Measurements from ENCODE around the gene PPIF.

DNA sequence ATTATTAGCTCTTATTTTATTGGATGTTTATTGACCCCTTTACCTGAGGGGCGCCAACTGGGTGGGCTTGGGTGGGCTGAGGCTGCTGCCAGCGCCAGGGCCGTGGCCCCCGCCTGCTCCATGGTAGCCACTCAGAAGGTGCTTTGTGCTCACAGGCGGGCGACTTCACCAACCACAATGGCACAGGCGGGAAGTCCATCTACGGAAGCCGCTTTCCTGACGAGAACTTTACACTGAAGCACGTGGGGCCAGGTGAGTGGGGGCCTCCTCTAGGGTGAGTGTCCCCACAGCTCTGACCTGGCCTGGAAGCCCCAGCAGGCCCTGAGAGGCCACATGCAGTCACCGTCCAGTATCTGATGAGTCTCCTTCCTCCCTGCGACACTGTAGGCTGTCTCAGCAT lies 4.1 kb downstream of the PPIF start:
- TF ChIP-seq CTCF (IDR thresholded peaks at IDR 0.05 in 4 of 5, conservative IDR thresholded peaks at IDR 0.05 in 1 of 5) = no peak
- TF ChIP-seq POLR2A (IDR thresholded peaks at IDR 0.05) = no peak

Data from gastrocnemius medialis (tissue), 4 donors.